Astrocyte (in vitro differentiated cells and primary cell): Measurements from ENCODE around the gene ADGRL1. TPM values are rescaled to one million over a fixed set of nuclear protein-coding genes. Genes with fewer than 3 reads are reported as not detected.

Experiments
- DNase-seq: peaks from one replicate; pipeline ENCODE4 v3.0.0-alpha.2; 2010; ENCODE audit warnings: low read depth
- FAIRE-seq: peaks from 2 replicates; lab custom pipeline; 2011; peaks lifted over from hg19 to GRCh38; lab: Jason Lieb, UNC
- H2AFZ ChIP-seq: 2 replicates; pipeline ENCODE4 v1.6.0; 2012; ENCODE audit warnings: low read depth, low read length, inconsistent platforms
- H3K27ac ChIP-seq: 2 replicates; pipeline ENCODE4 v1.5.1; 2011; ENCODE audit warnings: low read depth, low read length, inconsistent platforms
- H3K27me3 ChIP-seq: 2 replicates; pipeline ENCODE4 v1.6.0; 2011; ENCODE audit warnings: low read length, inconsistent platforms; ENCODE audit not compliant: insufficient read depth
- H3K36me3 ChIP-seq: 2 replicates; pipeline ENCODE4 v1.5.1; 2011; ENCODE audit warnings: low read length, inconsistent platforms; ENCODE audit not compliant: insufficient read depth
- H3K4me1 ChIP-seq: 2 replicates; pipeline ENCODE4 v1.5.1; 2011; ENCODE audit warnings: low read length, inconsistent platforms; ENCODE audit not compliant: insufficient read depth
- H3K4me2 ChIP-seq: 2 replicates; pipeline ENCODE4 v1.6.0; 2012; ENCODE audit warnings: low read length, inconsistent platforms
- H3K4me3 ChIP-seq: 2 replicates; pipeline ENCODE4 v1.5.1; 2011; ENCODE audit warnings: low read depth, mild to moderate bottlenecking, low read length, inconsistent platforms; ENCODE audit not compliant: insufficient read depth
- H3K79me2 ChIP-seq: 2 replicates; pipeline ENCODE4 v1.6.0; 2012; ENCODE audit warnings: mild to moderate bottlenecking, low read length, inconsistent platforms; ENCODE audit not compliant: insufficient read depth
- H3K9ac ChIP-seq: 2 replicates; pipeline ENCODE4 v1.6.0; 2012; ENCODE audit warnings: mild to moderate bottlenecking, low read length, inconsistent platforms
- H3K9me3 ChIP-seq: 2 replicates; pipeline ENCODE4 v1.5.1; 2012; ENCODE audit warnings: low read depth, mild to moderate bottlenecking, low read length, inconsistent platforms; ENCODE audit not compliant: insufficient read depth
- H4K20me1 ChIP-seq: 2 replicates; pipeline ENCODE4 v1.6.0; 2012; ENCODE audit warnings: low read length, inconsistent platforms; ENCODE audit not compliant: insufficient read depth
- H3K27ac Mint-ChIP-seq: one replicate; pipeline ENCODE4 v1.8.0; 2021; ENCODE audit warnings: mild to moderate bottlenecking, mixed read lengths; ENCODE audit not compliant: unreplicated experiment
- H3K27me3 Mint-ChIP-seq: one replicate; pipeline ENCODE4 v1.8.0; 2021; ENCODE audit warnings: low read depth, mixed read lengths; ENCODE audit not compliant: unreplicated experiment
- H3K36me3 Mint-ChIP-seq: one replicate; pipeline ENCODE4 v1.8.0; 2021; ENCODE audit warnings: low read depth, mixed read lengths; ENCODE audit not compliant: unreplicated experiment
- H3K4me1 Mint-ChIP-seq: one replicate; pipeline ENCODE4 v1.8.0; 2021; ENCODE audit warnings: low read depth, mixed read lengths; ENCODE audit not compliant: unreplicated experiment
- H3K4me3 Mint-ChIP-seq: one replicate; pipeline ENCODE4 v1.8.0; 2021; ENCODE audit warnings: mild to moderate bottlenecking, moderate library complexity, mixed read lengths; ENCODE audit not compliant: unreplicated experiment
- H3K9me3 Mint-ChIP-seq: one replicate; pipeline ENCODE4 v1.8.0; 2021; ENCODE audit warnings: mild to moderate bottlenecking, mixed read lengths; ENCODE audit not compliant: unreplicated experiment
- EZH2 ChIP-seq: IDR thresholded peaks from 2 replicates; pipeline ENCODE4 v1.6.1; 2012; ENCODE audit warnings: mild to moderate bottlenecking, low read length, inconsistent platforms; ENCODE audit not compliant: insufficient read depth
- total RNA-seq: library from RNA; stranded (reverse); gene quantifications from 2 replicates; pipeline ENCODE4 v1.2.1, GENCODE V29; 2021
- TF ChIP-seq, protein P1 (sequence below): IDR thresholded peaks from 2 replicates; pipeline ENCODE4 v1.5.1; 2011; ENCODE audit warnings: low read depth, mild to moderate bottlenecking, inconsistent platforms, low read length, moderate library complexity; ENCODE audit not compliant: insufficient read depth

The ADGRL1 gene
- total RNA-seq, 1 donor from 2014 or later: 40.9 TPM

- Histone ChIP-seq H3K4me1 (peaks cover 19% of the 10 kb centered on the region), H2AFZ (peak overlapping the region; percentile 71), H3K4me3 (no peak overlapping the region), H3K36me3 (no peaks in the 10 kb centered on the region), H3K9ac (peak overlapping the region; percentile 79), H3K27ac (no peak overlapping the region), H3K4me2 (peak overlapping the region; percentile 88), H3K27me3 (no peaks in the 10 kb centered on the region), H3K9me3 (no peaks in the 10 kb centered on the region), H3K79me2 (peaks cover 31% of the 10 kb centered on the region), H4K20me1 (peaks cover 27% of the 10 kb centered on the region)
- peak overlapping the region; percentile 82 for H3K4me3 Mint-ChIP-seq
- H3K27me3 Mint-ChIP-seq: no peaks in the 10 kb centered on the region
- DNase-seq (no peak), FAIRE-seq (no peak)
- no peaks in the 10 kb centered on the region for H3K9me3 Mint-ChIP-seq
- no peak overlapping the region for H3K27ac Mint-ChIP-seq
- TF ChIP-seq EZH2: no peak
- TF ChIP-seq, protein P1, sequence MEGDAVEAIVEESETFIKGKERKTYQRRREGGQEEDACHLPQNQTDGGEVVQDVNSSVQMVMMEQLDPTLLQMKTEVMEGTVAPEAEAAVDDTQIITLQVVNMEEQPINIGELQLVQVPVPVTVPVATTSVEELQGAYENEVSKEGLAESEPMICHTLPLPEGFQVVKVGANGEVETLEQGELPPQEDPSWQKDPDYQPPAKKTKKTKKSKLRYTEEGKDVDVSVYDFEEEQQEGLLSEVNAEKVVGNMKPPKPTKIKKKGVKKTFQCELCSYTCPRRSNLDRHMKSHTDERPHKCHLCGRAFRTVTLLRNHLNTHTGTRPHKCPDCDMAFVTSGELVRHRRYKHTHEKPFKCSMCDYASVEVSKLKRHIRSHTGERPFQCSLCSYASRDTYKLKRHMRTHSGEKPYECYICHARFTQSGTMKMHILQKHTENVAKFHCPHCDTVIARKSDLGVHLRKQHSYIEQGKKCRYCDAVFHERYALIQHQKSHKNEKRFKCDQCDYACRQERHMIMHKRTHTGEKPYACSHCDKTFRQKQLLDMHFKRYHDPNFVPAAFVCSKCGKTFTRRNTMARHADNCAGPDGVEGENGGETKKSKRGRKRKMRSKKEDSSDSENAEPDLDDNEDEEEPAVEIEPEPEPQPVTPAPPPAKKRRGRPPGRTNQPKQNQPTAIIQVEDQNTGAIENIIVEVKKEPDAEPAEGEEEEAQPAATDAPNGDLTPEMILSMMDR: no peak
- H3K4me1 Mint-ChIP-seq: peaks cover 19% of the 10 kb centered on the region
- no peaks in the 10 kb centered on the region for H3K36me3 Mint-ChIP-seq
Measured at GRCh38 chr19:14119146-14119545, 86.8 kb downstream of the ADGRL1 start.

DNA sequence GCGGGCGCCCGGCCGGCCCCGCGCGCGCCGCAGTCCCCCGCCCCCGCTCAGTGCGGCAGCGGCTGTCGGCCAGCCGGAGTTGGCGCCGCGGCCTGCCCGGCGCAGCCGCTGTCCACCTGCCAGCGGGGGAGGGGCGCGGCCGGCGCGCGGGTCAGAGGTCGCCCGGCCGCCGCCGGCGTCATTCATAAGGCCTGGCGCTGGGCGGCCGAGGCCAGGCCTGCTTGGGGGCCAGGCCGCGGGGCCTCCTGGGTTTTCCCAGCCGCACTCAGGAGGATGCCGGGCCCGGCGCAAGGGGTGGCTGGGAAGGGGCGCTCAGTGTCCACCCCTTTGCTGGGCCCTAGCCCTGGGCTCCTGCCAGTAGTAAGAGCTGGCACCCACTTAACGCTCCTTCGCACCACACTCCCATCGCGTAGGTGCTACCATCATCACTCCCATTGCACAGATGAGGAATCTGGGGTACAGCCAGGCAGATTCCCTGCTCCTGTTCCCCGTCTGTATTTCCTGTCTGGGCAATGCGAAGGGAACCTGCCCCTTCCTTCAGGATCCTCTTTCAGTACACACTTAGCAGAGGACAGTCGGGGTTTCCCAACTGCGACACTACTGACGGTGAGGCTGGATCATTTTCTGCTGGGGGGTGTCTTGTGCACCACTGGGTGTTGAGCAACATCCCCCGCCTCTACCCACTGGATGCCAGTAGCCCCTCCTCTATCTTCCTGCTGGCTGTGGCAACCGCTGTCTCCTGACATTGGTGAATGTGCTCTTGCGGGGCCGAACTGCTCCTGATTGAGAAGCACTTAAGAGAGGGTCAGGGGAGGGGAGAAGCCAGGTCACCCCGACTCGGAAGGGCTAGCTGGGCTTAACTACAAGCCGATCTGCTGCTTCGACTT is 87.6 kb downstream of the ADGRL1 start:
- no peaks in the 10 kb centered on the region for H3K27me3 Mint-ChIP-seq
- Histone ChIP-seq H3K4me1 (peaks cover 21% of the 10 kb centered on the region), H2AFZ (peak overlapping the region; percentile 71), H3K27me3 (no peaks in the 10 kb centered on the region), H3K36me3 (no peaks in the 10 kb centered on the region), H3K79me2 (peaks cover 38% of the 10 kb centered on the region), H3K9ac (peak overlapping the region; percentile 79), H3K9me3 (no peaks in the 10 kb centered on the region), H3K27ac (peak overlapping the region; percentile 66), H3K4me2 (peak overlapping the region; percentile 88), H3K4me3 (peak overlapping the region; percentile 59), H4K20me1 (peaks cover 34% of the 10 kb centered on the region)
- H3K9me3 Mint-ChIP-seq: no peaks in the 10 kb centered on the region
- H3K4me3 Mint-ChIP-seq: peak overlapping the region; percentile 82
- H3K36me3 Mint-ChIP-seq: no peaks in the 10 kb centered on the region
- peaks cover 19% of the 10 kb centered on the region for H3K4me1 Mint-ChIP-seq
- DNase-seq (peak; percentile 58), FAIRE-seq (no peak)
- TF ChIP-seq, protein P1: no peak
- no peak for TF ChIP-seq EZH2
- peak overlapping the region; percentile 38 for H3K27ac Mint-ChIP-seq
